ENCODE data around the gene OIP5. TPM values are rescaled to one million over a fixed set of nuclear protein-coding genes. Genes with fewer than 3 reads are reported as not detected.

Gene OIP5
- polyA plus RNA-seq, 1 donor (not counting 4 experiments of a cell fraction or from before 2014, with no cell fraction given) = 9.8 TPM

GRCh38 chr15:41341519-41341918 lies 9.1 kb upstream of the OIP5 start:
- H3K9ac ChIP-seq (ENCODE audit: control insufficient read depth, extremely low read depth, insufficient read depth, low read length) = no peak overlapping the region
- dilution Hi-C loops (cut with MboI; ENCODE audit: extremely low pct_ligation_motif_present, low sequenced_read_pairs) = no loop called here
- no peak overlapping the region for H2AFZ ChIP-seq (ENCODE audit: control insufficient read depth, low read length)
- H3K27me3 ChIP-seq (ENCODE audit: control insufficient read depth, extremely low read depth, insufficient read depth, low read length) = no peaks in the 10 kb centered on the region
- no peak for TF ChIP-seq EZH2 (IDR thresholded peaks at IDR 0.05; ENCODE audit: low read length)
- no peak for TF ChIP-seq CTCF (optimal IDR thresholded peaks at IDR 0.05 in 1 of 3, IDR thresholded peaks at IDR 0.05 in 1 of 3, conservative IDR thresholded peaks at IDR 0.05 in 1 of 3; ENCODE audit: extremely low read depth in 1 of 3, insufficient read depth in 2 of 3, low read length in 3 of 3)
- no peak overlapping the region for H3K4me3 ChIP-seq (ENCODE audit: control insufficient read depth in 2 of 3, extremely low read depth in 1 of 3, insufficient read depth in 2 of 3, low read depth in 1 of 3, low read length in 3 of 3)
- no peaks in the 10 kb centered on the region for H3K9me3 ChIP-seq (ENCODE audit: control insufficient read depth, low read depth, low read length)
- DNase-seq (ENCODE audit: low read depth, low spot score) (no peak), FAIRE-seq (no peak)
- H3K4me1 ChIP-seq (ENCODE audit: control insufficient read depth, extremely low read depth, insufficient read depth, low read length) = peaks cover 9% of the 10 kb centered on the region
- H3K27ac ChIP-seq (ENCODE audit: control insufficient read depth, insufficient read depth, low read length) = no peak overlapping the region
- H3K4me2 ChIP-seq (ENCODE audit: control insufficient read depth, extremely low read depth, insufficient read depth, low read depth, low read length) = no peak overlapping the region
- H4K20me1 ChIP-seq (ENCODE audit: control insufficient read depth, extremely low read depth, insufficient read depth, low read length) = no peaks in the 10 kb centered on the region
- no peaks in the 10 kb centered on the region for H3K9me1 ChIP-seq (ENCODE audit: control insufficient read depth, extremely low read depth, insufficient read depth, low read length)
- peaks cover 39% of the 10 kb centered on the region for H3K79me2 ChIP-seq (ENCODE audit: control insufficient read depth, insufficient read depth, low read length)
- peaks cover 0 to 16% of the 10 kb centered on the region in 2 experiments for H3K36me3 ChIP-seq (ENCODE audit: control insufficient read depth in 2 of 2, extremely low read depth in 1 of 2, insufficient read depth in 2 of 2, low read length in 2 of 2)

GRCh38 chr15:41340189-41340695 lies 7.9 kb upstream of the OIP5 start:
- TF ChIP-seq CTCF (optimal IDR thresholded peaks at IDR 0.05 in 1 of 3, IDR thresholded peaks at IDR 0.05 in 1 of 3, conservative IDR thresholded peaks at IDR 0.05 in 1 of 3; ENCODE audit: extremely low read depth in 1 of 3, insufficient read depth in 2 of 3, low read length in 3 of 3) (no peak), EZH2 (IDR thresholded peaks at IDR 0.05; ENCODE audit: low read length) (no peak)

More at GRCh38 chr15:41340189-41340695, 7.9 kb upstream of the OIP5 start:
- Histone ChIP-seq H4K20me1 (ENCODE audit: control insufficient read depth, extremely low read depth, insufficient read depth, low read length) (no peaks in the 10 kb centered on the region), H2AFZ (ENCODE audit: control insufficient read depth, low read length) (no peak overlapping the region), H3K4me3 (ENCODE audit: control insufficient read depth in 2 of 3, extremely low read depth in 1 of 3, insufficient read depth in 2 of 3, low read depth in 1 of 3, low read length in 3 of 3) (no peak overlapping the region), H3K9ac (ENCODE audit: control insufficient read depth, extremely low read depth, insufficient read depth, low read length) (no peak overlapping the region), H3K4me2 (ENCODE audit: control insufficient read depth, extremely low read depth, insufficient read depth, low read depth, low read length) (no peak overlapping the region), H3K36me3 (ENCODE audit: control insufficient read depth in 2 of 2, extremely low read depth in 1 of 2, insufficient read depth in 2 of 2, low read length in 2 of 2) (peaks cover 0 to 9% of the 10 kb centered on the region in 2 experiments), H3K9me3 (ENCODE audit: control insufficient read depth, low read depth, low read length) (no peaks in the 10 kb centered on the region), H3K4me1 (ENCODE audit: control insufficient read depth, extremely low read depth, insufficient read depth, low read length) (peaks cover 9% of the 10 kb centered on the region), H3K27ac (ENCODE audit: control insufficient read depth, insufficient read depth, low read length) (no peak overlapping the region), H3K9me1 (ENCODE audit: control insufficient read depth, extremely low read depth, insufficient read depth, low read length) (no peaks in the 10 kb centered on the region), H3K79me2 (ENCODE audit: control insufficient read depth, insufficient read depth, low read length) (peaks cover 46% of the 10 kb centered on the region), H3K27me3 (ENCODE audit: control insufficient read depth, extremely low read depth, insufficient read depth, low read length) (no peaks in the 10 kb centered on the region)
- dilution Hi-C loops (cut with MboI; ENCODE audit: extremely low pct_ligation_motif_present, low sequenced_read_pairs) = no loop called here
- DNase-seq (ENCODE audit: low read depth, low spot score) (no peak), FAIRE-seq (no peak)

Measured in keratinocyte (primary cell).